ENCODE data around the gene SLC25A19. TPM values are rescaled to one million over a fixed set of nuclear protein-coding genes. Genes with fewer than 3 reads are reported as not detected.
"Not testable (repeated sequence)": the region's sequence is repeated elsewhere in the genome, so short reads cannot be mapped to it uniquely, and the experiment has no call there.

The SLC25A19 gene
- total and polyA plus RNA-seq, 2 experiments from 2014 or later, result 17.9 to 22.4 TPM

- peaks cover 11% of the 10 kb centered on the region; the same call in 1 of the 2 replicates for H3F3A ChIP-seq (replicated peaks; ENCODE audit: low read depth)
- not testable (repeated sequence) for DNase-seq (ENCODE audit: low spot score); H2AFZ ChIP-seq; H3K9me3 Mint-ChIP-seq; H3K4me3 Mint-ChIP-seq; H4K20me1 ChIP-seq (replicated peaks; ENCODE audit: insufficient read depth); H3K27me3 Mint-ChIP-seq (ENCODE audit: insufficient read depth, low read depth, poor library complexity); H3K36me3 ChIP-seq (ENCODE audit: insufficient read depth); H3K27ac ChIP-seq (ENCODE audit: low read depth); ATAC-seq; H3K36me3 Mint-ChIP-seq (ENCODE audit: low read depth); H3K27me3 ChIP-seq (ENCODE audit: insufficient read depth); H3K4me2 ChIP-seq; H3K4me3 ChIP-seq; H3K9me2 ChIP-seq (ENCODE audit: insufficient read depth); H3K27ac Mint-ChIP-seq
- H3K4me1 ChIP-seq (ENCODE audit: insufficient read depth), result peaks cover 14% of the 10 kb centered on the region
- H3K4me1 Mint-ChIP-seq, result peaks cover 51% of the 10 kb centered on the region
- H3K79me2 ChIP-seq (replicated peaks; ENCODE audit: insufficient read depth), result peaks cover 84% of the 10 kb centered on the region
Measured at GRCh38 chr17:75255954-75256698, 33.1 kb downstream of the SLC25A19 start.

DNA sequence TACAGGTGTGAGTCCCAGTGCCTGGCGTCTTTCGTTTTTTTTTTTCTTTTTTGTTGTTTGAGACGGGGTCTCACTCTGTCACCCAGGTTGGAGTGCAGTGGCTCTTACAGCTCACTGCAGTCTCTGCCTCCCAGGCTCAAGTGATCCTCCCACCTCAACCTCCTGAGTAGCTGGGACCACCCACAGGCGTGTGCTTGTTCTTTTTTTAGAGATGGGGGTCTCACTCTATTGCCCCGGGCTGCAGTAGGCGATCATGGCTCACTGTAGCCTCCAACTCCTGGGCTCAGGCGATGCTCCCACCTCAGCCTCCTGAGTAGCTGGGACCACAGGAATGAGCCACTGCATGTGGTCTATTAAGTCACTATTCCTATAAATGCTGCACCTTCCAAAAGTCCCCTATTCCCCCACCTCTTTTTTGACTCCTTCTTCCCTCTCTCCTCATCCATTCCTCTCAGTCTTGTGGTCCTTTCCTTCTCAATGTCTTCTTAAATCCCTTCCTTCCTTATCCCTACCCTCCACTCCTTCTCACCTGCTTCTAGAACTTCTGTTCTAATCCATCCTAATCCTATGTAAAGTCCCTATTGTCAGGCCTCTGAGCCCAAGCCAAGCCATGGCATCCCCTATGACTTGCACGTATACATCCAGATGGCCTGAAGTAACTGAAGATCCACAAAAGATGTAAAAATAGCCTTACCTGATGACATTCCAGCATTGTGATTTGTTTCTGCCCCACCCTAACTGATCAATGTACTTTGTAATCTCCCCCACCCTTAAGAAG, 37.0 kb downstream of the SLC25A19 start:
- Histone ChIP-seq H3K27me3 (ENCODE audit: insufficient read depth) (no peaks in the 10 kb centered on the region), H3K79me2 (replicated peaks; ENCODE audit: insufficient read depth) (peaks cover 79% of the 10 kb centered on the region), H2AFZ (no peak overlapping the region), H4K20me1 (replicated peaks; ENCODE audit: insufficient read depth) (no peaks in the 10 kb centered on the region; the same call in 1 of the 2 replicates), H3K4me2 (no peak overlapping the region), H3K36me3 (ENCODE audit: insufficient read depth) (no peaks in the 10 kb centered on the region), H3F3A (replicated peaks; ENCODE audit: low read depth) (peaks cover 18% of the 10 kb centered on the region; the same call in 1 of the 2 replicates), H3K4me1 (ENCODE audit: insufficient read depth) (peaks cover 20% of the 10 kb centered on the region), H3K9me2 (ENCODE audit: insufficient read depth) (no peaks in the 10 kb centered on the region), H3K27ac (ENCODE audit: low read depth) (no peak overlapping the region; the same call in 1 of the 2 replicates), H3K4me3 (no peak overlapping the region)
- Mint-ChIP-seq H3K27me3 (ENCODE audit: insufficient read depth, low read depth, poor library complexity) (peaks cover 5% of the 10 kb centered on the region), H3K9me3 (no peaks in the 10 kb centered on the region; the same call in 2 of the 3 replicates), H3K4me3 (no peak overlapping the region), H3K36me3 (ENCODE audit: low read depth) (peaks cover 5% of the 10 kb centered on the region; the same call in 1 of the 3 replicates), H3K27ac (no peak overlapping the region), H3K4me1 (peaks cover 52% of the 10 kb centered on the region)
- ATAC-seq (no peak), DNase-seq (ENCODE audit: low spot score) (no peak)
- no peak for TF ChIP-seq ETS1 (IDR thresholded peaks at IDR 0.05)
- TF ChIP-seq NANOG (IDR thresholded peaks at IDR 0.05; ENCODE audit: borderline replicate concordance), result no peak
- no peak for TF ChIP-seq CREB1 (CRISPR knock-in tag; IDR thresholded peaks at IDR 0.05; ENCODE audit: low read depth)
- no peak for TF ChIP-seq REST (IDR thresholded peaks at IDR 0.05; ENCODE audit: unreplicated experiment)
- TF ChIP-seq EZH2 (IDR thresholded peaks at IDR 0.05; ENCODE audit: low read depth, unreplicated experiment), result no peak
- TF ChIP-seq POLR2AphosphoS5 (IDR thresholded peaks at IDR 0.05; ENCODE audit: low read depth), result no peak
- TF ChIP-seq CTCF (conservative IDR thresholded peaks at IDR 0.05; ENCODE audit: low read depth in 2 of 2), result no peak
- no peak for TF ChIP-seq EZH2phosphoT487 (IDR thresholded peaks at IDR 0.05; ENCODE audit: unreplicated experiment)

All from GM23338 (cell line).